ENCODE results near the gene UNG.

The UNG gene

DNA sequence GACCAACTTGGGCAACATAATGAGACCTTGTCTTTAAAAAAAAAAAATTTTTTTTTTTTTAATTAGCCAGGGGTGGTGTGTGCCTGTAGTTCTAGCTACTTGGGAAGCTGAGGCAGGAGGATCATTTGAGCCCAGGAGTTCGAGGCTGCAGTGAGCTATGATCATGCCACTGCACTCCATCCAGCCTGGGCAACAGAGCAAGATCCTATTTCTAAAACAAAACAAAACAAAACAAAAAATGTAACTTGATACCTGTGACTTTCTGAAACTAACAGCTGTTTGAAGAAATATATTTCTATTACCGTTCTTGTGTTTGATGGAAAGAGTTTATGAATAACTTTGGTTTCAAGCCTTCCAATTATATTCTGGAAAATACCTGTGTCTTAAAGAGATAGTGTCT lies 17.2 kb downstream of the UNG start:
- no peak for DNase-seq
- in situ Hi-C loops (cut with HindIII; ENCODE audit: low pct_ligation_motif_present, low pct_unique_long_range_greater_than_20kb, low sequenced_read_pairs): no loop called here

DNA sequence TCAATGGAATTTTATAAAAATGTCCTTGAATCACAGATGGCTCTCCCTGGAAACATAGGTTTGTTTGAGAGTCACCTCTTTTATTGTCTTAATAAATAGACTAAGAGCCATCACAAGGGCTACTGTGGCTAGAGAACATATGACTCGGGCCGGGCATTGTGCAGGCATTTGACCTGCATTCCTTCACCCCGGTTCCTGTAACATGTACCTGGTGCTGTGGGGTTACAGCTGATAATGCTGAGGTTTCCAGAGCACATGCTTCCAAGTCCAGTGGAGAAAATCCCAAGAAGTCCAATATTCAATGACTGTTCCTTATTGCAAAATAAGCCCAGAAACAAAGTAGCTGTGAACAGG lies 18.0 kb downstream of the UNG start:
- in situ Hi-C loops (cut with HindIII; ENCODE audit: low pct_ligation_motif_present, low pct_unique_long_range_greater_than_20kb, low sequenced_read_pairs): no loop called here
- no peak for DNase-seq

DNA sequence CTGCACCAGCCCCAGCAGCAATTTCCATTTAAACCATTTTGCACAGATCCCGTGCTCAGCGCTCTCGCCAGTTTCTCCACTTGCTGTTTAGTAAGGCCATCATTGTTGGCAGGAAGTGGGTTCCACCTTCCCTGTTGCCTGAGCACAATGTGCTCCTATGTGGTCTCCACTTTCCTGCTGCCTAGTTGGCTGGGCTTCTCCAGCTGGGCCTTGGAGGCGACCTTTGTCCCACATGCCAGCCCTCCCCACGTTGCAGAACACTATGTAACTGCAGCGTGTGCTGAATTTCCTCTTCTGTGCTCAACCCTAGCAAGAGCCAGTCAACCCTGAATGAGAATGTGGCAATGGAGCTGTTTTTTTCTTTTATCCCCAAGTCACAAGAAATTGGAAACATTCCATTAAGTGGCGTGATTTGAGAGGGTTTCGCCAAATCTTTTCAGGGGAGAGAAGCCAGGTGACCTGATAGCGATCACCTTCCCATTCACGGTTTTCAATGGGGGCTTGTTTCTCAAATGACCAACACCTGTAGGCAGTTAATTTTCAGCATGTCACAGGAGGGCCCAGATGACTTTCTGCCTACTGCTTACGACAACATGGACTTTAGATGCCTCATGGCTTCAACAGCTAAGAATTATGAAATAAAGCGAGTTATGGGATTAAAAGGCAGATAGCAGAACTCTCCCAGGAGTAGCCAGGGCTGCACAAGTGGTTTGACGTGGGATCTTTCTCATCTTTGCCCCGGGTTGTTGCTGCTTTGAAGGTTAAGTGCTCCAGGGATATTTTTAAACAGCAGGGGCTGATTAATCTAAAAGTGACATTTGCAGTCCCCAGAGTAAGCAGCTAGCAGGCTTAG lies 18.6 kb downstream of the UNG start, which contains the start of gene ACACB:
Gene ACACB, plus strand, starts transcription at position 830 of the 853 bp plus-strand sequence. CDS start 22,819 bp downstream, outside the sequence.
- DNase-seq: no peak
- in situ Hi-C loops (cut with HindIII; ENCODE audit: low pct_ligation_motif_present, low pct_unique_long_range_greater_than_20kb, low sequenced_read_pairs): no loop called here

DNA sequence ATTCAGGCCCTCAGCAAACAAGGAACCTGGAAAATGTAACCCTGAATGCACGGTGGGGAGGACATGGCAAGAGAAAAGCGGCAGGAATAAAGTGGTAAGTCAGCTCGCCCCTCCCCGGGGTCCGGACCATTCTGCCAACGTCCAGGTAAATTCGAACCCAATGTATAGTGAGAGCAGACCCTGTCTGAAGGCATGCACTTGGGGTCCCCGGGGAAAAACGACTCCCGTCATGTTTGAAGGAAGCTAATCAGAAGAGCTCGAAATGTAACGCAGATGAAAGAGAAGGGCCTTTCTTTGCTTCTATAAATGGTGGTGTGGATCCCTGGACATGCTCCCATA lies 19.2 kb downstream of the UNG start:
- in situ Hi-C loops (cut with HindIII; ENCODE audit: low pct_ligation_motif_present, low pct_unique_long_range_greater_than_20kb, low sequenced_read_pairs): no loop called here
- no peak for DNase-seq

DNA sequence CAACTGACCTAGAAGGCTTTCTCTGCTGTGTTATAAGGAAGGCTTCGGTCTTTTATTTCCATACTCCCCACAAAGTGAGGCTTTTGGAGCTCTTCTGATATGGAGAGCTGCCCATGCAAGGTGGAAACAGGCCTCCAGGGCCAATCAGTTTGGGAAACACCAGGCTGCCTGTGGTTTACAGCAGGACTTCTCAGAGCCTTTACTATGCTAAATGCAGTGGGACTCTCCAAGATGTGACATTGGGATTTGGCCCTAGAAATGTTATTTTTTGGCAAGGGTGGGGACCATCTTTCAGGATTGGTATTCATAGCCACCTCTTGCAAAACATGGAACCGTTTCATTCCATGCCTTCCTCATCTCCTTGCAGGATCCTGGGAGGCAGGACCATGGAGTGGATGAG lies 22.7 kb downstream of the UNG start:
- DNase-seq: no peak
- in situ Hi-C loops (cut with HindIII; ENCODE audit: low pct_ligation_motif_present, low pct_unique_long_range_greater_than_20kb, low sequenced_read_pairs): no loop called here

DNA sequence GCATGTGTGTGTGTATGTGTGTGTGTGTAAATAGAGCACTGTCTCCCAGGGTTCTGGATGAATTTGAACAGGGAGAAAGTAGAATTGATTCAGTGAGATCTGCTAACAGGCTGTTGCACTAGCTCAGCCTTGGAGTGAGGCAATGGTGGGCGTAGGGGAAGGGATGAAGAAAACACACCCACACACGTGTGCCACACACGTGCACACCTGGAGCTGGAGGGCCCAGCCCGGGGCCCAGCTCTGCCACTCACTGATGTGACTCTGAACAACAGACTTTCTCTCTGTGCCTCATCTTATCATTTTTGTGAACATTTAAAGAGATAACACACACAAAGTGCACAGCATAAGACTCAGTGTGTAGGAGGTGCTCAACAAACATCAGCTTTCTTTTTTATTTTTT lies 23.2 kb downstream of the UNG start:
- no peak for DNase-seq
- in situ Hi-C loops (cut with HindIII; ENCODE audit: low pct_ligation_motif_present, low pct_unique_long_range_greater_than_20kb, low sequenced_read_pairs): no loop called here

DNA sequence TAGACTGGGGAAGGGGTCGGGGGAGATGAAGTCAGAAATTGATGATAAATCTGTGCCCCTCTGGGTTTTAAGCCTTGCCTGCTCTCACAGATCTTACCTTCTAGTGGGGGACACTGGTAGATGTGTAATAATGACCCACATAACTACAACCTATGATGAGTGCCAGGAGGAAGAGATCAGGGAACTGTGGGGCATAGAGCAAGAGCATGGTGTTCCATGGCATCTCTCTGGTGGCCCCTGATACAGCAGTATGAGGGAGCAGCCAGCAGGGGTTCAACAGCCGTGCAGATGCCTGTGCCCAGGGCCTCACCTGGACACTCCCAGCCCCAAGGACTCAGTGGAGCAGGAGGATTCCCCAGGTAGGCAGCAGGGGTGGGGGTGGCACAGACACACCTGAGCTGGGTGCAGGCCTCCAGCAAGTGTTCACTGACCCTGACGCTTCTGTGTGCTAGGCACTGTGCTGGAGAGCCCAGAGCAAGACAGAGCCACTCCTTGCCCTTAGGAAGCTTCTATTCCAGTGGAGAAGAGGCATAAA lies 24.0 kb downstream of the UNG start:
- in situ Hi-C loops (cut with HindIII; ENCODE audit: low pct_ligation_motif_present, low pct_unique_long_range_greater_than_20kb, low sequenced_read_pairs): no loop called here
- DNase-seq: no peak

DNA sequence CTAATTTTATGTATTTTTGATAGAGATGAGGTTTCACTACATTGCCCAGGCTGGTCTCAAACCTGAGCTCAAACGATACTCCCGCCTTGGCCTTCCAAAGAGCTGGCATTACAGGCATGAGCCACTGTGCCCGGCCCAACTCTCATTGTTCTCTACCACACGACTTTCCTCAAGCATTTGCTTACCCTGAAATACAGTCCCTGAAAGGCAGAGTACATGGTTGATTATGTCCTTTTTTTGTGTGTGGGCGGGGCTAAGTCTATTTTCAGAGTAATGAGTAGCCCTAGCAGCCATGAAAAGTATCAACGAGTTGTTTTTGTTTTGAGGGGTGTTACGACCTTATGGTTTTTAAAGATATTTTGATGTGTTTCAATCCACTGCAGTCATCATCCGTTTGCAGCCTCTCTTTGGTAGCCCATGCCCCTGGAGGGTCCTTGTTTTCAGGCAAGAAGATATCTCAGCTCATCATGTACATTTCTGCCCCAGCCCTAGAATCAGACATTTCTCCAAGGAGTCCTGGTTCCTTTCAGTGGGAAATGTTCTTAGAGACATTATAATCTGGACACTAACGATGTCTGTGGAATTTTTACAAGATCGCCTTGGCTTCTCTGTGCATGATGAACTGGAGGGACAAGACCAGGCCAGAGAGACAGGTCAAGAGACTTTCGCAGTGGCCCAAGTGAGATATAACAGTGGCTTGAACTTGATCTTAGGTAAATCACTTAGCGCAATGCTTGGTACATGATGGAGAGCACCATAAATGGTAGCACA lies 27.7 kb downstream of the UNG start:
- no peak for DNase-seq
- in situ Hi-C loops (cut with HindIII; ENCODE audit: low pct_ligation_motif_present, low pct_unique_long_range_greater_than_20kb, low sequenced_read_pairs): no loop called here

DNA sequence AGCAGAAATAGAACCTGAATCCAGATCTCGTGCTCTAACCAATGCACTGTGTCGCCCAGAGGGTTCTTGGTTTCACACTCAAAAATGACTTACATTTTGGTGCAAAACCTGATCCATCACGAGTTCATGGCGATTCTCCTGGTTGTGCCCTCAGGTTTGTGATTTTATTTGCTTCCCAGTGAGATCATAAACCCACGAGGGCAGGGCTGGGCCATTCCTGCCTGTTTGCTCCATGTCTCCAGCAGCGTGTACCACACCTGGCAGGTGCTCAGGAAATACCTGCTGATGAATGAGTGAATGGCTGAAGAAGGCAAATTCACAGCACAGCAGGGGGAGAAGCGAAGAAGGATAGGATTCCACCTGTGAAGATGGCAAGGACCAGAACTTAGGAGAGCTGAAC lies 28.4 kb downstream of the UNG start:
- no peak for DNase-seq
- in situ Hi-C loops (cut with HindIII; ENCODE audit: low pct_ligation_motif_present, low pct_unique_long_range_greater_than_20kb, low sequenced_read_pairs): no loop called here

DNA sequence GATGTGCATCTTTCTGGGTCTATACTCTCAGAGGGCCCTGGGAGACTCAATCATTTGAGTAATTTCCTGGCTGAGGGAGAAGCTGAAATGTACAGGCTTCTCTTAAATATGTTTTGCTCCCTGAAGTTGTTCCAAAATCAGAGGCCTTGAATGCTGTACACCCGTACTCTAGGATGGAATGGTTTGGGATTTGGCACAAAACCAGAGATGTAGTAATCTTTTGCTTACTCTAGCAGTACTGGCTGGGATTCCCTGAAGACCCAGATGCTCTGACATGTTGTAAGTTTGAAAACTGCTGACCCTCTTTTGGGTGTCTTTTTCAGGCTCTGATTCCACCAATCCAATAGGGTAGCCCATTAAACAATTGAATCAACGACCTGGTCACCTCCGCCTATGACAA lies 29.4 kb downstream of the UNG start:
- in situ Hi-C loops (cut with HindIII; ENCODE audit: low pct_ligation_motif_present, low pct_unique_long_range_greater_than_20kb, low sequenced_read_pairs): no loop called here
- no peak for DNase-seq

DNA sequence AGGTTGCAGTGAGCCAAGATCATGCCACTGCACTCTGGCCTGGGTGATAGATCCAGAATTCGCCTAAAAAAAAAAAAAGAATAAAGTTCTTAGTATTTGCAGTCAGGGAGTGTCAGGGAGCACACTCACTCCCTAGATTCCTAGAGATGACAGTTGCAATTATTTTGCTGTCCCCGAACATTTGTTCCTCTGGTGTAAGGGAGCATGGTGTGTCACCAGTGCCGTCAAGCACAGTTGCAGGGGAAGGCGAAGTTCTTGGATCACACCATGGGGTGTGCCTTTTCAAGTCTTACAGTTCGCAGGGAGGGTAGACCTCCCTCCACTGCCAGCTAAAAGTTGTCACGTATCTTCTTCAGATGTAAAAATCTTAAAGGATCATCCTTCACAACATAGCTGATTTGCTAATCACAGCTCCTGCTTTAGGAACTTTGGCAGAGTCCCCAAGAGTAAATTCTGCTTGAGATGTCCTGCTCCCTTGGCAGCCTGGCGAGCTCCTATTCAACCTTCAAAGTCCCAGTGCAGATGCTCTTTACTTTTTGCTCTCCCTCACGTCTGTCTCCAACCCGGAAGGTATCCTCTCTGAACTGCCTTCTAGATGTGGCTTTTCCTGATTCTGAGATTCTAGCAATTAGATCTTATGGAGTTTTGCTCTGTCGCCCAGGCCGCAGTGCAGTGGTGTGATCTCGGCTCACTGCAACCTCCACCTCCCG lies 30.3 kb downstream of the UNG start:
- in situ Hi-C loops (cut with HindIII; ENCODE audit: low pct_ligation_motif_present, low pct_unique_long_range_greater_than_20kb, low sequenced_read_pairs): no loop called here

DNA sequence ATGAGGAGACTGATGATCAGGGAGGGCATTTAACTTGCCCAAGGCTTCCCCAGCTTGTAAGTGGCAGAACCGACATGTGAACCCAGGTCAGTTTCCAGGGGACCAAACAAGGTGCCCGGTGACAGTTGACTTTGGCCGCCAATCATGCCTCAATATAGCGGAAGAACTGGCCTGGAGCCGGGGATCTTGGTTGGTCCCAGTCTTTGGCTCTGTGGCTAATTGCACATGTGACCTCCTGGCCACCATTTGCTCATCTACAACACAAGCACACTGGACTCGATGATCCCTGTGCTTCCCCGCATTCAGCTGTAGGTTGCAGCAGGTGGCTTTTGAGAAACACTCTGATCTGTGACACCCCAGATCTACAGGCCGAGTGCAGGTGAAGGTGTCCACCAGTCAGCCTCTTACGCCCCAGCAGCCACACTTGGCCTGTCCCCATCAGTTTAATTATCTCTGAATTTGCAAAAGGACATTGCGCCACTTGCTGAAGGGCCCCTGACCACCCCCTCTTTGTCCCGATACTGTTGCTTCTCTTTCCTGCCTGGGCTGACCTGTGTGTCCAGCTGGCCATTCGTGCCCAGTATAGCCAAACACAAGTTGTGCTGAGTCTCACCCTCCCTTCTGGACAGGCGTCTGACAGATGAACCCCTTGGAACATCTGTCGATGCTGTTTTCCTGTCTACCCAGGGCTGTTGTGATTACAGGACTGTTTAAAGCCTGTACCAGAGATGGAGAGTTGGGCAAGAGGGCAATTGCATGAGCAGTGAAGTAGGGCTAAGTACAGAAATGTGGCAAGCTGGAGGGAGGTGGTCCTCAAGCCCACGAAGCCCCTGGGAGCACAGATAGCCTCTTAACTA lies 33.1 kb downstream of the UNG start:
- in situ Hi-C loops (cut with HindIII; ENCODE audit: low pct_ligation_motif_present, low pct_unique_long_range_greater_than_20kb, low sequenced_read_pairs): no loop called here
- DNase-seq: no peak

More for the DNA sequence above, 30.3 kb downstream of the UNG start:
- DNase-seq: no peak

DNA sequence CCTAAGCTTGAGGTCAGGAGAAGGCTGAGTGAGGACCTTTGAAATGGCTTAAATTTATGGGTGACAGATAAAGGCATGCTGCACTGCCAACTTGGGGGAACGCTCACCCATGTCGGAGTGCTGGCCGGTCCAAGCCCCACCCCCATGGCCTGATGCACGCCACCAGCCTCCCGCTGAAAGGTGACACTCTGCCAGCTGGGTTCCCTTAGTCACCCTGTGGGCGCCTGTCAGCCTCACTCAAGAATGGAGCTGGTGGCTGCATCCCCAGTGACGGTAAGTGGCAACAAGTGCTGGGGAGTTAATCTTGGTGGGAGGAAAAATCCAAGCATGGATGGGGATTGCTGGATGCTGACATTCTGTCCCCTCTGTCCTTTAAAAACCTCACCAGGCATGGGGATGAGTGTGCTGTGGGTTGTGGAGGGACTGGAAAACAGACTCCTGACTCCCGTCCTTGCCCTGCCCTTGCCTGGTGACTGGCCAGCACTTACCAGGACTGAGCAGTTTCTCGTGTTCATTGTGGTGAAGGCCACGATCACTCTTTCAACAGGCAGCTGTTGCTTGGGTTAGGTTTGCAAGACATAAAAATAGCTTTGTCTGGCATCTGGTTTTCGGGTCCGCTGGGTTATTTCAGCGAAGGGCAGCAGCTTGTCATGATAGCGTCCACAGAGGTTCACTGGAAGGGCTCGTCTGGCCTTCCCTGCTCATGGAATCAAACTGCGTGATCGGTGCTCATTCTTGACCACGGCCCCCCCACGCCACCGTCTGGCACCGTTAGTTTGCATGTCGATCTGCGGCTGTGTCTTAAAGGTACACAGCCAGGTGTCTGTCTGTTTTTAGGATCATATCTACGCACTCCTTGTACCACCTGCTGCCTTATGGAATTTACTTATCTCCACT lies 34.0 kb downstream of the UNG start:
- in situ Hi-C loops (cut with HindIII; ENCODE audit: low pct_ligation_motif_present, low pct_unique_long_range_greater_than_20kb, low sequenced_read_pairs): no loop called here

DNA sequence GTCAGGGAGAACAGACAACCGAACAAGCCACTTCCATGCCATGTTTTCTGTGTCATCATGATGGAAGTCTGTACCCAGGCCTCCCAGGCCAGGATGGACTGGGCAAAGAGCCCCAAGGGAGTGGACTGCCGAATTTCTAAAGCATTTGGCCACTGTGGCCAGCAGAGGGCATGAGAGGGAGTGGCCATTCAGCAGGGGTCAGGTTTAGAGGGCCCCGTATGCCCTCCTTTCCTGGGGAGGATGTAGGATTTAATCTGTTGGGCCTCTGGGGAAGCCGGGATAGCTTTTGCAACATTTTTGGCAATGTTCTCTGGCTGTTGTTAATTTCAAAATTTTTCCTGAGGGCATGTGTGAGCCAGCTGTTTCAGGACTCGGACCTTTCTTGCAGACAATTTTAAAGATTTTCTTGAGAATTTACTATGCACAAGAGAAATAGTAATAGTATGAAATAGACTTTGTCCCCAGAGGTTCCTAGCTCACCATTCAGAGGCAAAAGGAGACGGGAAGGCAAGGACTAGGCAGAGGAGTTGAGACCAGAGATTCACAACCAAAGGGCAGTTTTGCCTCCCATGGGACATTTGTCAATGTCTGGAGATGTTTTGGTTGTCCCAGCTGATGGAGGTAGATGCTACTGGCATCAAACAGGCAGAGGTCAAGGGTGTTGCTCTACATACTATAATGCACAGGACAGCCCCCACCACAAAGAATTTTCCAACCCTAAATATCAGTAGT lies 37.0 kb downstream of the UNG start:
- in situ Hi-C loops (cut with HindIII; ENCODE audit: low pct_ligation_motif_present, low pct_unique_long_range_greater_than_20kb, low sequenced_read_pairs): no loop called here
- DNase-seq: peak; percentile 34

More for the DNA sequence above, 34.0 kb downstream of the UNG start:
- DNase-seq: no peak

DNA sequence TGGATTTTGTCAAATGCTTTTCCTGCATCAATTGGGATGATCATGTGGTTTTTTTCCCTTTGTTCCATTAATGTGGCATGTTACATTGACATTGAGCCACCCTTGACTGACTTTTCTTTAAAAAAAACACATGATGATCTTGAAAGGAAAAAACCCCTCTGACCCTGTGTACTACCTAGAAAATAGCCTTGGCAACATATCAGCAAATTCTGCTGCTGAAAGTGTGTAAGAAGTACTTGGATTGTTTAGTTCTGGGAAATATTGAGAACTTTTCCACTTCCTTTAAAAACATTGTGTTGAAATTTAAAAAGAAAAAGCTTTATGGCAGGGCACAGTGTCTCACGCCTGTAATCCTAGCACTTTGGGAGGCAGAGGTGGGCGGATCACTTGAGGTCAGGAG lies 39.7 kb downstream of the UNG start:
- no peak for DNase-seq
- in situ Hi-C loops (cut with HindIII; ENCODE audit: low pct_ligation_motif_present, low pct_unique_long_range_greater_than_20kb, low sequenced_read_pairs): no loop called here

DNA sequence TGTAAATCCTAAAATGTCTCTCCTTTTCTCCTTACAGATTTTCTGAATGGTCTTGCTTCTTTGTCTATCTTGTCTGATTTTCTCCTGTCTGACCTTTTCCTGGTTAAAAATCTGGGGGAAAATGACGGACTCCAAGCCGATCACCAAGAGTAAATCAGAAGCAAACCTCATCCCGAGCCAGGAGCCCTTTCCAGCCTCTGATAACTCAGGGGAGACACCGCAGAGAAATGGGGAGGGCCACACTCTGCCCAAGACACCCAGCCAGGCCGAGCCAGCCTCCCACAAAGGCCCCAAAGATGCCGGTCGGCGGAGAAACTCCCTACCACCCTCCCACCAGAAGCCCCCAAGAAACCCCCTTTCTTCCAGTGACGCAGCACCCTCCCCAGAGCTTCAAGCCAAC lies 42.0 kb downstream of the UNG start:
- no peak for DNase-seq
- in situ Hi-C loops (cut with HindIII; ENCODE audit: low pct_ligation_motif_present, low pct_unique_long_range_greater_than_20kb, low sequenced_read_pairs): no loop called here

DNA sequence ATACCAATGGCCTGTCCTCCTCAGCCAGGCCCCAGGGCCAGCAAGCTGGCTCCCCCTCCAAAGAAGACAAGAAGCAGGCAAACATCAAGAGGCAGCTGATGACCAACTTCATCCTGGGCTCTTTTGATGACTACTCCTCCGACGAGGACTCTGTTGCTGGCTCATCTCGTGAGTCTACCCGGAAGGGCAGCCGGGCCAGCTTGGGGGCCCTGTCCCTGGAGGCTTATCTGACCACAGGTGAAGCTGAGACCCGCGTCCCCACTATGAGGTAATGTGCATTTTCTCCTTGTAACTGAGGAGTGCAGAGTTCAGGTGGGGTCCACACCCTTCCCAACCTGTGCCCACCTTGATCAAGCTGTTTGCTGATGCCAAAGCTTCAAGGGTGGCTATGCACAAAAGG lies 42.4 kb downstream of the UNG start:
- no peak for DNase-seq
- in situ Hi-C loops (cut with HindIII; ENCODE audit: low pct_ligation_motif_present, low pct_unique_long_range_greater_than_20kb, low sequenced_read_pairs): no loop called here

Data from ACHN (cell line).